ENCODE data around the gene SETBP1. TPM values are rescaled to one million over a fixed set of nuclear protein-coding genes. Genes with fewer than 3 reads are reported as not detected.

The SETBP1 gene
- total RNA-seq, 1 donor from 2014 or later, result 22.6 TPM

GRCh38 chr18:45116116-45116515 lies 435.4 kb downstream of the SETBP1 start:
- no peak for DNase-seq
- Mint-ChIP-seq H3K9me3 (no peaks in the 10 kb centered on the region), H3K27ac (no peak overlapping the region), H3K36me3 (ENCODE audit: low read depth) (no peaks in the 10 kb centered on the region), H3K4me1 (no peaks in the 10 kb centered on the region), H3K4me3 (no peak overlapping the region), H3K27me3 (peaks cover 6% of the 10 kb centered on the region)
- intact Hi-C loops (cut with micrococcal nuclease), result no loop called here
